ENCODE measurements around the gene SOX13. TPM values are rescaled to one million over a fixed set of nuclear protein-coding genes. Genes with fewer than 3 reads are reported as not detected.

SOX13 gene
- total RNA-seq, 1 donor from 2014 or later: 8.2 TPM

- no peaks in the 10 kb centered on the region for H3K36me3 ChIP-seq (ENCODE audit: control insufficient read depth, insufficient read depth, low read length)
- DNase-seq (ENCODE audit: low read depth): no peak
- no peak for TF ChIP-seq CTCF (IDR thresholded peaks at IDR 0.05; ENCODE audit: insufficient read depth, low read length, poor library complexity, severe bottlenecking)
- H3K27me3 ChIP-seq (ENCODE audit: control insufficient read depth, insufficient read depth, low read length): no peaks in the 10 kb centered on the region
- no peak overlapping the region for H3K4me3 ChIP-seq (ENCODE audit: low read depth, low read length)
Measured at GRCh38 chr1:204108312-204109141, 35.6 kb downstream of the SOX13 start.

- no peak for DNase-seq (ENCODE audit: low read depth)
- H3K4me3 ChIP-seq (ENCODE audit: low read depth, low read length): no peak overlapping the region
- H3K36me3 ChIP-seq (ENCODE audit: control insufficient read depth, insufficient read depth, low read length): no peaks in the 10 kb centered on the region
- no peaks in the 10 kb centered on the region for H3K27me3 ChIP-seq (ENCODE audit: control insufficient read depth, insufficient read depth, low read length)
- TF ChIP-seq CTCF (IDR thresholded peaks at IDR 0.05; ENCODE audit: insufficient read depth, low read length, poor library complexity, severe bottlenecking): no peak
Measured at GRCh38 chr1:204110894-204111633, 38.1 kb downstream of the SOX13 start.

DNA sequence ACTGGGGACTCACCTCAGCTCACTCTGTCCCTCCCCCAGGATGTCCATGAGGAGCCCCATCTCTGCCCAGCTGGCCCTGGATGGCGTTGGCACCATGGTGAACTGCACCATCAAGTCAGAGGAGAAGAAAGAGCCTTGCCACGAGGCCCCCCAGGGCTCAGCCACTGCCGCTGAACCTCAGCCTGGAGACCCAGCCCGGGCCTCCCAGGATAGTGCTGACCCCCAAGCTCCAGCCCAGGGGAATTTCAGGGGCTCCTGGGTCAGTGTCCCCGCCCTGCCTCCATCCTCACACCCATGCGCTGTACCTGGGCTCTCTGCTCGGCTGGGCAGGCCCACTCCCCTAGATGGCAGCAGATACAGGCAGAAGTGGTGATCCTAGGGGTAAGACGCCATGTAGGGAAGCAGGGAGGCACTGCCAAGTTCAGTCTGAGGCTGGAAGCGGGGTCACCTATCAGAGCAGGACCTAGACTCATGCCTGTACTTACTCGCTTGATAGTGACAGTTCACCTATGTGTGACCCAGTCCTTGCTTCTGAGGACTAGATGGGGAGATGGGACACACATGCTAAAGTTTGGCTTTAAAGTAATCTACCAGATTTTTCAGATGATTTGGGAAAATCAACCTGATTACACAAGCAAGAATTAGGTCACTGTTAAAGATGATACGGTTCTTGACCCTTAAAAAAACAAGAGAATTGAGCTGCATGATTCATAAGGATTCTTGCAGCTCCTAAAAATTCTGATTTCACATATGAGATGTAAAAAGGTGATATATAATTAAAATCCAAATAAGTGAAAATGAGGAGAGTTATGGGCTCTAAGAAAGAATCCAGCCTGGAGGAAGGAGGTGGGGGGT lies 40.2 kb downstream of the SOX13 start:
- TF ChIP-seq CTCF (IDR thresholded peaks at IDR 0.05; ENCODE audit: insufficient read depth, low read length, poor library complexity, severe bottlenecking): no peak
- H3K27me3 ChIP-seq (ENCODE audit: control insufficient read depth, insufficient read depth, low read length): no peaks in the 10 kb centered on the region
- H3K4me3 ChIP-seq (ENCODE audit: low read depth, low read length): no peak overlapping the region
- H3K36me3 ChIP-seq (ENCODE audit: control insufficient read depth, insufficient read depth, low read length): no peaks in the 10 kb centered on the region
- no peak for DNase-seq (ENCODE audit: low read depth)

DNA sequence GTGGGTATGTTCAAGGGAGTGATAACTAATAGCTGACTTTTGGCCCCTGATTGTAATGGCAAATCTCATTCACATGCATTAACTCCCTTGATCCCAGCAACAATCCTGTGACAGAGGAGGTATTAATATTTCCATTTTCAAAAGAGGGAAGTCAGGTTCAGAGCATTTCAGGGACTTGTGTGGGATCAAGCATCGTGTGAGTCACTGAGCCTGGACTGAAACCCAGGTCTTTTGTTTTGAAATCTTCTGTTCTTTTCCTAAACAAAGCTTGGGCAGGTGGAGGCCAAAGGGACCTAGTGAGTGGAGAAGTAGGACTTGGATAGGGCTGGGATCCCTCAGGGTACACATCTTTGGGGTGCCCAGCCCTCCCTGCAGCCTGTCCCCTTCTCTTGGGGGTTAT lies 41.0 kb downstream of the SOX13 start:
- no peak for DNase-seq (ENCODE audit: low read depth)
- Histone ChIP-seq H3K27me3 (ENCODE audit: control insufficient read depth, insufficient read depth, low read length) (no peaks in the 10 kb centered on the region), H3K36me3 (ENCODE audit: control insufficient read depth, insufficient read depth, low read length) (no peaks in the 10 kb centered on the region), H3K4me3 (ENCODE audit: low read depth, low read length) (no peak overlapping the region)
- TF ChIP-seq CTCF (IDR thresholded peaks at IDR 0.05; ENCODE audit: insufficient read depth, low read length, poor library complexity, severe bottlenecking): no peak

DNA sequence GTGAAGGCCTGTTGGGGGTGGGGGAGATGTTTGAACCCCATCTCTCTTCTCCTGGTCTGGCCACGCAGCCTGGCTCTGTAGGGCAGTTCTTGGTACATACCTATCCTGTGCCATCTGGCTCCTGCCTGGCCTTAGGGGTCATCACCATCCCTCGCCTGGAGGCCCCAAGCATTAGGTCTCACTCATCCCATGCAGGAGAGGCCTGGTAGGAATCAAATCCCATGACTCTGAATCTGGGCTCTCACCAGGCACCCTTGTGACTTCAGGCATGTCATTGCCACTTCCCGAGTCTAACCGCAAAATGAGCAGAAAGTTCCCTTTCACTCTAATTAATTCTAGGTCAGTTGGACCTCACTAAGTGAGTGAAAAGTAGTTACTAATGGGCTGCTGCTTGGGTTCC lies 41.7 kb downstream of the SOX13 start:
- H3K27me3 ChIP-seq (ENCODE audit: control insufficient read depth, insufficient read depth, low read length): no peaks in the 10 kb centered on the region
- TF ChIP-seq CTCF (IDR thresholded peaks at IDR 0.05; ENCODE audit: insufficient read depth, low read length, poor library complexity, severe bottlenecking): no peak
- DNase-seq (ENCODE audit: low read depth): no peak
- H3K4me3 ChIP-seq (ENCODE audit: low read depth, low read length): no peak overlapping the region
- H3K36me3 ChIP-seq (ENCODE audit: control insufficient read depth, insufficient read depth, low read length): no peaks in the 10 kb centered on the region

All from kidney epithelial cell (primary cell).